Nephron (organoid): ENCODE measurements around the gene PLEKHG2.

Source experiments
- H3K27ac Mint-ChIP-seq, 3 experiments: 2 replicates each; pipeline ENCODE4 v1.8.0; 2020; ENCODE audit warnings: mixed read lengths in 3 of 3, mild to moderate bottlenecking in 2 of 3, moderate library complexity in 1 of 3
- H3K27me3 Mint-ChIP-seq: 2 replicates; pipeline ENCODE4 v1.8.0; 2021; ENCODE audit warnings: low read depth, mild to moderate bottlenecking, moderate library complexity, mixed read lengths
- H3K36me3 Mint-ChIP-seq: 2 replicates; pipeline ENCODE4 v1.8.0; 2020; ENCODE audit warnings: low read depth, mixed read lengths
- H3K4me1 Mint-ChIP-seq: 2 replicates; pipeline ENCODE4 v1.8.0; 2020; ENCODE audit warnings: mixed read lengths
- H3K4me3 Mint-ChIP-seq, 3 experiments: 2 replicates each; pipeline ENCODE4 v1.8.0; 2020; ENCODE audit warnings: mild to moderate bottlenecking in 3 of 3, mixed read lengths in 3 of 3, moderate library complexity in 2 of 3
- H3K9me3 Mint-ChIP-seq: 2 replicates; pipeline ENCODE4 v1.8.0; 2020; ENCODE audit warnings: mixed read lengths
- TF ChIP-seq, protein P1 (sequence below), 3 experiments: fragments of 200-600 bp; sonication (generic); IDR thresholded peaks; one replicate each; pipeline ENCODE4 v1.5.0; 2021; ENCODE audit warnings: antibody characterized with exemption in 3 of 3; ENCODE audit not compliant: unreplicated experiment in 3 of 3

PLEKHG2 gene

DNA sequence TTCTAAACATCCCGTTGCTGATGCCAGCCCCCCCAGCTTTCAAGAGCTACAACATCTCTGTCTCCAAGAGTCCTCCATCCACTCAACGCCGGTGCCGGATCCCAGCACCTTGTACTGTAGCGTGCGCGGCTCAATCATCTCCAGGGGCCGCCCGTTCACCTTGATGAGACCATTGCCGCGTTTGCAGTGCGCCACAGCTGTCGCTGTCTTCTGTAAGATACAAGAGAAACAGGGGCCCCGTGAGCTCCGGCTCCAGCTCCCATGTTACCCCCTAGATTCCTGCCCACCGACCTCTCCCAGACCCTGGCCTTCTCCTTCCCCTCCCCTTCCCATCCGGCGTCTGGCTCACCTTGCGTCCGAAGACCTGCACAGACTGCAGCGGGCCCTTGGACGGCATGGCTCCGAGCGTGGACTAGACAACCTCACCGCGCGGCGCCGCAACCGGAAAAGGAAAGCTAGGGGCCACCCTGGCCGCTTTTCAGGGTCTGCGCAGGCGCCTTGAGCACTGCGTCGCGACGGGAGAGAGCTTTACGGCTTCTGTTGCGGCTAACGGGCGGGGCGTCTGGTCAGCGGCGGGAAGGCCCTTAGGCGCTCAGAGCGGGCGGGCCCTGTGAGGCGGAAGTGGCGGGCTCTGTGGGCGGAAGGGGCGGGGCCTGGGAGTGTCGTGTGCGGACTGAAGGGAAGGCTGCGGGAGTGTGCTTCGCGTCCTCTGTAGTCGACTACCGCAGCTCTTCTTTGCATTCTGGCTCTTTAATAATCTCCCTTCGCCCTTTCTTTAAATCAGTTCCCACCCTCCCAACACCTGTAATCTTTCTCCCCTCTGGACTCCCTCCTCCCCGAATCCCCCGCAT is 23.3 kb downstream of the PLEKHG2 start, which contains the start of gene RPS16:
RPS16 (minus strand) TSS at position 451 of the 851 bp plus-strand sequence; CDS start at position 397, 54 bp downstream.
- no peaks in the 10 kb centered on the region for H3K9me3 Mint-ChIP-seq
- H3K36me3 Mint-ChIP-seq = peaks cover 30% of the 10 kb centered on the region
- H3K27ac Mint-ChIP-seq = peak within 1 kb of the TSS; percentile 95 to 99 (median 98)
- TF ChIP-seq, protein P1, sequence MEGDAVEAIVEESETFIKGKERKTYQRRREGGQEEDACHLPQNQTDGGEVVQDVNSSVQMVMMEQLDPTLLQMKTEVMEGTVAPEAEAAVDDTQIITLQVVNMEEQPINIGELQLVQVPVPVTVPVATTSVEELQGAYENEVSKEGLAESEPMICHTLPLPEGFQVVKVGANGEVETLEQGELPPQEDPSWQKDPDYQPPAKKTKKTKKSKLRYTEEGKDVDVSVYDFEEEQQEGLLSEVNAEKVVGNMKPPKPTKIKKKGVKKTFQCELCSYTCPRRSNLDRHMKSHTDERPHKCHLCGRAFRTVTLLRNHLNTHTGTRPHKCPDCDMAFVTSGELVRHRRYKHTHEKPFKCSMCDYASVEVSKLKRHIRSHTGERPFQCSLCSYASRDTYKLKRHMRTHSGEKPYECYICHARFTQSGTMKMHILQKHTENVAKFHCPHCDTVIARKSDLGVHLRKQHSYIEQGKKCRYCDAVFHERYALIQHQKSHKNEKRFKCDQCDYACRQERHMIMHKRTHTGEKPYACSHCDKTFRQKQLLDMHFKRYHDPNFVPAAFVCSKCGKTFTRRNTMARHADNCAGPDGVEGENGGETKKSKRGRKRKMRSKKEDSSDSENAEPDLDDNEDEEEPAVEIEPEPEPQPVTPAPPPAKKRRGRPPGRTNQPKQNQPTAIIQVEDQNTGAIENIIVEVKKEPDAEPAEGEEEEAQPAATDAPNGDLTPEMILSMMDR (IDR thresholded peaks at IDR 0.05; ENCODE audit: unreplicated experiment in 3 of 3) = no peak
- H3K27me3 Mint-ChIP-seq = no peaks in the 10 kb centered on the region
- H3K4me1 Mint-ChIP-seq = peaks cover 18% of the 10 kb centered on the region
- peak within 1 kb of the TSS; percentile 95 to 100 (median 100) for H3K4me3 Mint-ChIP-seq

- Mint-ChIP-seq H3K27me3 (no peaks in the 10 kb centered on the region), H3K4me3 (peak overlapping the region; percentile 95 to 100 (median 100)), H3K4me1 (peaks cover 17% of the 10 kb centered on the region), H3K27ac (peak overlapping the region; percentile 95 to 99 (median 98)), H3K36me3 (peaks cover 30% of the 10 kb centered on the region), H3K9me3 (no peaks in the 10 kb centered on the region)
- TF ChIP-seq, protein P1 (IDR thresholded peaks at IDR 0.05; ENCODE audit: unreplicated experiment in 3 of 3) = no peak
These were observed 23.9 kb downstream of the PLEKHG2 start for GRCh38 chr19:39436350-39436716.

DNA sequence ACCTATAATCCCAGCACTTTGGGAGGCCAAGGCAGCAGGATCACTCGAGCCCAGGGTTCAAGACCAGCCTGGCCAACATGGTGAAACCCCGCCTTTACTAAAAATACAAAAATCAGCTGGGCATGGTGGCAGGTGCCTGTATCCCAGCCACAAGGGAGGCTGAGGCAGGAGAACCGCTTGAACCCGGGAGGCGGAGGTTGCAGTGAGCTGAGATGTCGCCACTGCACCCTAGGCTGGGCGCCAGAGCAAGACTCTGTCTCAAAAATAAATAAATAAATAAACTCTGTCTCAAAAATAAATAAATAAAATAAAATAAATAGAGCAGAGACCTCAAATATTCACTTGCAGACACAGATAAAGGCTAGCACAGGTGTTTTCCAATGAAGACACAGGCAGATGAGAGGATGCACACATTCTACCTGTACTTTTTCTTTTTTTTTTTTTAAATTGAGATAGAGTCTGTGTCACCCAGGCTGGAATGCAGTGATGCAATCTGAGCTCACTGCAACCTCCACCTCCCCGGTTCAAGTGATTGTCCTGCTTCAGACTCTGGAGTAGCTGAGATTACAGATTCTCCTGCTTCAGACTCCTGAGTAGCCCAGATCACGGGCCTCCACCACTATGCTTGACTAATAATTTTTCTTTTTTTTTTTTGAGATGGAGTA is 25.9 kb downstream of the PLEKHG2 start:
- H3K4me1 Mint-ChIP-seq = peaks cover 17% of the 10 kb centered on the region
- H3K27ac Mint-ChIP-seq = no peak overlapping the region
- no peaks in the 10 kb centered on the region for H3K9me3 Mint-ChIP-seq
- TF ChIP-seq, protein P1 (IDR thresholded peaks at IDR 0.05; ENCODE audit: unreplicated experiment in 3 of 3) = no peak
- H3K27me3 Mint-ChIP-seq = no peaks in the 10 kb centered on the region
- no peak overlapping the region for H3K4me3 Mint-ChIP-seq
- peaks cover 19% of the 10 kb centered on the region for H3K36me3 Mint-ChIP-seq

- no peaks in the 10 kb centered on the region for H3K9me3 Mint-ChIP-seq
- TF ChIP-seq, protein P1 (IDR thresholded peaks at IDR 0.05; ENCODE audit: unreplicated experiment in 3 of 3) = no peak
- peak overlapping the region; percentile 97 to 98 (median 98) for H3K4me3 Mint-ChIP-seq
- peaks cover 26% of the 10 kb centered on the region for H3K4me1 Mint-ChIP-seq
- peaks cover 23% of the 10 kb centered on the region for H3K36me3 Mint-ChIP-seq
- peak overlapping the region; percentile 88 to 98 (median 93) for H3K27ac Mint-ChIP-seq
- no peaks in the 10 kb centered on the region for H3K27me3 Mint-ChIP-seq
These were observed 32.2 kb downstream of the PLEKHG2 start for GRCh38 chr19:39444598-39445195.

GRCh38 chr19:39445196-39446111 is 33.0 kb downstream of the PLEKHG2 start, which contains the start of gene SUPT5H:
TSS of gene SUPT5H (plus strand) at chr19:39445582. CDS start at chr19:39445891, 309 bp downstream.
- peaks cover 26% of the 10 kb centered on the region for H3K4me1 Mint-ChIP-seq
- H3K27me3 Mint-ChIP-seq = no peaks in the 10 kb centered on the region
- H3K27ac Mint-ChIP-seq = peak within 1 kb of the TSS; percentile 88 to 98 (median 93)
- H3K9me3 Mint-ChIP-seq = no peaks in the 10 kb centered on the region
- peaks cover 23% of the 10 kb centered on the region for H3K36me3 Mint-ChIP-seq
- TF ChIP-seq, protein P1 (IDR thresholded peaks at IDR 0.05; ENCODE audit: unreplicated experiment in 3 of 3) = no peak
- peak within 1 kb of the TSS; percentile 97 to 98 (median 98) for H3K4me3 Mint-ChIP-seq
